Activated CD4-positive, alpha-beta T cell treated with anti-CD3 and anti-CD28 coated beads for 36 hours (primary cell): ENCODE data around the gene C10orf71. TPM values are rescaled to one million over a fixed set of nuclear protein-coding genes. Genes with fewer than 3 reads are reported as not detected.
A peak's percentile ranks its signal among the peaks of the same experiment; 100 is the strongest.

Experiments used
- ATAC-seq: fragments of 200-7000 bp; cut with Tn5 transposase; one replicate; pipeline ENCODE4 v1.10.0; 2021; ENCODE audit warnings: mild to moderate bottlenecking, moderate library complexity
- CTCF ChIA-PET: fragments of 350-600 bp; sonication (Branson Sonifier 250); formaldehyde crosslinking; loops from one replicate; lab custom pipeline; 2021; ENCODE audit warnings: antibody characterized with exemption; lab: Charles Lee
- POLR2A ChIA-PET: fragments of 350-600 bp; sonication (Branson Sonifier 250); formaldehyde crosslinking; loops from one replicate; lab custom pipeline; 2021; ENCODE audit warnings: antibody characterized with exemption, inconsistent platforms; lab: Charles Lee
- DNase-seq: peaks from one replicate; pipeline ENCODE4 v3.0.0-alpha.2; 2020
- H3K27ac Mint-ChIP-seq: one replicate; pipeline ENCODE4 v1.8.0; 2021; ENCODE audit warnings: mixed read lengths
- H3K27me3 Mint-ChIP-seq: one replicate; pipeline ENCODE4 v1.8.0; 2021; ENCODE audit warnings: mixed read lengths
- H3K36me3 Mint-ChIP-seq: one replicate; pipeline ENCODE4 v1.8.0; 2021; ENCODE audit warnings: low read depth, mixed read lengths
- H3K4me1 Mint-ChIP-seq: one replicate; pipeline ENCODE4 v1.8.0; 2021; ENCODE audit warnings: mixed read lengths
- H3K4me3 Mint-ChIP-seq: one replicate; pipeline ENCODE4 v1.8.0; 2021; ENCODE audit warnings: mild to moderate bottlenecking, moderate library complexity, mixed read lengths
- H3K9me3 Mint-ChIP-seq: one replicate; pipeline ENCODE4 v1.8.0; 2021; ENCODE audit warnings: low read depth, mixed read lengths
- intact Hi-C, 2 experiments: fragments of 100-400 bp; cut with DNase I in 1 of 2; cut with micrococcal nuclease in 1 of 2; formaldehyde crosslinking; loops; one replicate each; pipeline versions ENCODE4 v1.14.2 to v1.15.1; 2022 to 2024; cut with DNase I, micrococcal nuclease
- total RNA-seq, 2 experiments: library from RNA; stranded (reverse); gene quantifications; one replicate each; pipeline ENCODE4 v1.2.3, GENCODE V29; 2021

The C10orf71 gene
- total RNA-seq, 2 experiments from 2014 or later = not detected

DNA sequence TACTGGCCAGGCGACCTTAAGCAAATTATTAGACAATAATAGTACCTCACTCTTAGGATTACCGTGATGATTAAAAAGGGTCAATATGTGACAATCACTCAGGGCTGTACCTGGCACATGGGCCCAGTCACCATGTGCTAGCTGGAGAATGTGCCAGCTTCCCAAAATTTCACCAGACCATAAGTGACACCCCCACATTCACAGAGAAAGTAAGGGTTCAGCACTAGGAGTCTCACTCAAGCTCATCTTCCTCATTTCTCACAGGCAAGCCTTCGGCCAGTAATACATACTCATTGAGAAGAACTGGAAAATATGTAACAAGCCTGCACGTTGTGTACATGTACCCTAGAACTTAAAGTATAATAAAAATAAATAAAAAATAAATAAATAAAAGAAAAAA lies 22.4 kb upstream of the C10orf71 start:
- Mint-ChIP-seq H3K27me3 (no peaks in the 10 kb centered on the region), H3K4me1 (peaks cover 2% of the 10 kb centered on the region), H3K9me3 (no peaks in the 10 kb centered on the region), H3K36me3 (no peaks in the 10 kb centered on the region), H3K27ac (no peak overlapping the region), H3K4me3 (no peak overlapping the region)
- no peak for DNase-seq
- ATAC-seq = no peak
- intact Hi-C loops = no loop called here
- ChIA-PET CTCF (no interaction called here), POLR2A (no interaction called here)

GRCh38 chr10:49277973-49278372 lies 21.0 kb upstream of the C10orf71 start:
- Mint-ChIP-seq H3K27ac (no peak overlapping the region), H3K9me3 (no peaks in the 10 kb centered on the region), H3K4me1 (no peaks in the 10 kb centered on the region), H3K27me3 (peaks cover 3% of the 10 kb centered on the region), H3K4me3 (no peak overlapping the region), H3K36me3 (no peaks in the 10 kb centered on the region)
- POLR2A ChIA-PET = no interaction called here
- DNase-seq = no peak
- ATAC-seq = no peak
- CTCF ChIA-PET = no interaction called here
- intact Hi-C loops = no loop called here

- DNase-seq (no peak), ATAC-seq (no peak)
- Mint-ChIP-seq H3K4me1 (no peaks in the 10 kb centered on the region), H3K9me3 (no peaks in the 10 kb centered on the region), H3K36me3 (no peaks in the 10 kb centered on the region), H3K4me3 (no peak overlapping the region), H3K27me3 (peaks cover 3% of the 10 kb centered on the region), H3K27ac (no peak overlapping the region)
- ChIA-PET CTCF (no interaction called here), POLR2A (no interaction called here)
- intact Hi-C loops = no loop called here
Observed at GRCh38 chr10:49278497-49278981, 20.4 kb upstream of the C10orf71 start.

DNA sequence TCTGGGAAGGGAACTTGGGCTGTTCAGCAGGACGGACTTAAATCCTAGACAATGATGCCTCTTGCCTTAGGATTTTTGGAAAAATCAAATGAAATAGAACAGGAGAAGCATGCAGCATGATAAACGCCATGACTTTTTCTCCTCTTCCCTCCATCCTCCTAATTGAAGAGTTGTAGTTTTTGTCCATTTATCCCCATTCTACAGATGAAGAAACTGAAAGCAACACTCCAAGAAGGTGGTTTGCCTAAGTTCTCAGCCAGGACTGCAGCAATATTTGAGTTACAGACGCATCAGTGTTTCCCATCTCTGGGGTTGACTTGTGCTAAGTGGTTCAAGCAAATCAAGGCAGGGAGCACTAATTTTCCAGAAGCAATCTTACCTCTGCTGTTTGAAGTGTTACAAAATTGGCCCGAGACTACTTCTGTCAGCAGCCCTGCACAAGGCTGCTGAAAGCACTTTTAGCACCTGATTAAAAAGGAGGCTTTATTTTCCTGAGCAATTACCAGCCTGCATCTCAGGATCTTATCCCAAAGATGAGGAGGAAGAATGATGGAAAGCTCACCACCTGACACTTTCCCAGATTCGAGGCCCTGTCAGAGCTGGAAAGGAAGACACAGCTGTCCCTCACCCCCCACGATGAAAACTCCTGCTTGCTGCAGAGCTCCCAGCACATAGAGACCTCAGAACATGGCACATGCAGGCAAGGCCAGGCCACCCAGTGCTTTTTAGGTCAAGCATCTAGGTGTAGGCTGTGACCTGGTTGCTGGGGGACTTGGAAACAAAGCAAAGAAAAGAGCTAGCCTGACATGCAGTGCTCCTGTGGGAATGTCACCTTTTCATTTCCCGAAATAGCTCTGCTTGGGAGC lies 19.7 kb upstream of the C10orf71 start:
- DNase-seq (no peak), ATAC-seq (no peak)
- Mint-ChIP-seq H3K9me3 (no peaks in the 10 kb centered on the region), H3K4me1 (no peaks in the 10 kb centered on the region), H3K36me3 (no peaks in the 10 kb centered on the region), H3K4me3 (no peak overlapping the region), H3K27me3 (peaks cover 3% of the 10 kb centered on the region), H3K27ac (no peak overlapping the region)
- ChIA-PET CTCF (no interaction called here), POLR2A (no interaction called here)
- intact Hi-C loops = no loop called here

GRCh38 chr10:49280001-49280408 lies 19.0 kb upstream of the C10orf71 start:
- peak; percentile 26 for DNase-seq
- intact Hi-C loops = loop anchor here in 1 of 2 experiments (10.0 kb wide), 1 partner anchor 295 kb away; no protein-coding TSS in a partner anchor
- Mint-ChIP-seq H3K4me3 (no peak overlapping the region), H3K4me1 (no peaks in the 10 kb centered on the region), H3K36me3 (no peaks in the 10 kb centered on the region), H3K27ac (no peak overlapping the region), H3K9me3 (no peaks in the 10 kb centered on the region), H3K27me3 (peaks cover 3% of the 10 kb centered on the region)
- ATAC-seq = peak; percentile 78
- CTCF ChIA-PET = no interaction called here
- POLR2A ChIA-PET = no interaction called here

DNA sequence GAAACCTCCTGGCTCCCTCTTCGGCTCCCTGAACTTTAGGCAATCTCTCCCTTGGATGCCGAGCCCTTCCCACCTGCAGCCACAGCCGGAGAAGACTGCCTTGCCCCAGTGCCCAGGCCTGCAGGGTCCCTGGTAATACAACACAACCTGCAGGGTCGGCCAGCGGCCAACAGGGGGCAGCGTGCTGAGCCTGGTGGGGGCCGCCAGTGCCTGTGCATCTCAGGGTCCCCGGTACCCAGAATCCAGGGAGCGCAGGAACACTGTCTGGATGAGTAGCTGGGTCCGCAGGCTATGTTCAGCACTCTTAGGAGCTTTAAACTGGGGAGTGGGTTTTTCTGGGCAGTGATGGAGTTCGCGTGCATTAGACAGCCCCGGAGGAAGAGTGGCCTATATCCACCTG lies 17.5 kb upstream of the C10orf71 start:
- CTCF ChIA-PET = interaction anchor here (0.6 to 0.7 kb wide), 2 partner anchors 36 to 171 kb away, joined by 3 to 4 read pairs; no protein-coding TSS in a partner anchor
- no peaks in the 10 kb centered on the region for H3K36me3 Mint-ChIP-seq
- ATAC-seq (no peak), DNase-seq (peak; percentile 22)
- intact Hi-C loops = loop anchor here in 1 of 2 experiments (10.0 kb wide), 1 partner anchor 297 kb away; no protein-coding TSS in a partner anchor
- POLR2A ChIA-PET = no interaction called here
- no peaks in the 10 kb centered on the region for H3K4me1 Mint-ChIP-seq
- no peak overlapping the region for H3K4me3 Mint-ChIP-seq
- H3K9me3 Mint-ChIP-seq = no peaks in the 10 kb centered on the region
- no peak overlapping the region for H3K27ac Mint-ChIP-seq
- peaks cover 5% of the 10 kb centered on the region for H3K27me3 Mint-ChIP-seq

DNA sequence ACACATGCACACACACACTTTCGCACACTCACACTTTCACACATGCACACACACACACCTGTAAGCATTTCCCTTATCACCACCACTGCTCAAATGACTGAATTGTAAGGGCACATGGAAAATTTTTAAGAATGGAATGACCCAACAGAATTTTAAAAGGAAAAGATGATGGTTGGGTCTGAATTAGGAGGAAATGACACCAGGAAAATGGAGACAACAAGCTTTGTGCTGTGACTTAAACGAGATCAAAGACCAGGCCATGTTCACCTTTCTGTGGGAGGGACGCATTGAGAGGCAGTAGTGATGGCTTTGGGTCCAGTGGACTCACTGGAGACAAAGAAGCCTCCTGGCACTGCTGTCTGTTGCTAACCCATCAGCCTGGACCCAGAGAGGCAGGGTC lies 16.7 kb upstream of the C10orf71 start:
- Mint-ChIP-seq H3K36me3 (no peaks in the 10 kb centered on the region), H3K4me3 (no peak overlapping the region), H3K27ac (no peak overlapping the region), H3K27me3 (peaks cover 5% of the 10 kb centered on the region), H3K4me1 (no peaks in the 10 kb centered on the region), H3K9me3 (no peaks in the 10 kb centered on the region)
- POLR2A ChIA-PET = no interaction called here
- ATAC-seq = no peak
- DNase-seq = no peak
- intact Hi-C loops = loop anchor here in 1 of 2 experiments (10.0 kb wide), 1 partner anchor 298 kb away; no protein-coding TSS in a partner anchor
- CTCF ChIA-PET = interaction anchor here (0.9 kb wide), 1 partner anchor 9 kb away, joined by 3 read pairs; no protein-coding TSS in a partner anchor

DNA sequence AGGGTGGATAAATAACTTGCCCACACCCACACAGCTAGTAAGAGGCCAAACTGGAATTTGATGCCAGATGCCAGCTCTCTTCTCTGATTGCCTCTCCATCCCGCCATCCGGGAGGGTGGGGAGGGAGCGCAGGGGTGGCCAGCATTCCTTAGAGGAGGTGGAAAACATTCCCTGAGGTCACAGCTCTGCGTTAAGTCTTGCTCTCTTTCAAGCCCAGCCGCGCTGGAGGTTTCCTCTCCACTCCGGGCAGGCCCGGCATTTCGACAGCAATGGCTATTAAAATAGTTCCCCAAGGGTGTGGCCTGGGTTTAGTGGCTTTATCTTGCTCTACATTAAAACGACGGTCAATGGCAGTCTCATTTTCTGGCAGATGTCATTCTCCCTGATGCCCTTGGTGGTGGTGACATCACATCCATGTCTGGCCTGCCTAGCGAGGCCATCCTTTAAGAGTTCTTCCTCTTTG lies 16.1 kb upstream of the C10orf71 start:
- POLR2A ChIA-PET = no interaction called here
- ATAC-seq = no peak
- intact Hi-C loops = loop anchor here in 1 of 2 experiments (10.0 kb wide), 1 partner anchor 298 kb away; no protein-coding TSS in a partner anchor
- CTCF ChIA-PET = interaction anchor here (0.5 to 1.0 kb wide), 3 partner anchors 10 to 500 kb away, joined by 3 read pairs; no protein-coding TSS in a partner anchor
- Mint-ChIP-seq H3K4me1 (no peaks in the 10 kb centered on the region), H3K9me3 (no peaks in the 10 kb centered on the region), H3K27ac (no peak overlapping the region), H3K27me3 (peaks cover 5% of the 10 kb centered on the region), H3K4me3 (no peak overlapping the region), H3K36me3 (no peaks in the 10 kb centered on the region)
- no peak for DNase-seq

DNA sequence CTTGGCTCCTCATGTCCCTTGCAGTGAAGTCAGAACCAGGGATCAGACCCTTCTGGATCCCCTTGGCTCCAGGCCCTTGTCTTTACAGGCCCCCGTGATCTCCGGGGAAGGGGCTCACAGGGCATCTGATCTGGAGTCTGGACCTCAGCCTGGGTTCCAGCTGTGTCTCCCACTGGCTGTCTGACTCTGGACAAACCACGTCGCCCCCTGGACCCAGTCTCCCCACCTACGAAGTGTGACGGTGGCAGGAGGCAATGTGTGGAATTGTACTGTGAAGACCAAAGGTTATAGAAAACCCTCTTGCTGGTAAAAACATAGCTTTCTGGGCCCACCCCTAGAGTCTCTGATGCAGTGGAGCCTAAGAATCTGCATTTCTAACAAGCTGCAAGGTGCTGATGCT lies 15.5 kb upstream of the C10orf71 start:
- Mint-ChIP-seq H3K9me3 (no peaks in the 10 kb centered on the region), H3K27ac (no peak overlapping the region), H3K4me1 (no peaks in the 10 kb centered on the region), H3K36me3 (no peaks in the 10 kb centered on the region), H3K27me3 (peaks cover 5% of the 10 kb centered on the region), H3K4me3 (no peak overlapping the region)
- ATAC-seq (no peak), DNase-seq (no peak)
- CTCF ChIA-PET = interaction anchor here (1.0 kb wide), 1 partner anchor 13 kb away, joined by 3 read pairs; no protein-coding TSS in a partner anchor
- intact Hi-C loops = loop anchor here in 1 of 2 experiments (10.0 kb wide), 1 partner anchor 299 kb away; no protein-coding TSS in a partner anchor
- POLR2A ChIA-PET = no interaction called here

DNA sequence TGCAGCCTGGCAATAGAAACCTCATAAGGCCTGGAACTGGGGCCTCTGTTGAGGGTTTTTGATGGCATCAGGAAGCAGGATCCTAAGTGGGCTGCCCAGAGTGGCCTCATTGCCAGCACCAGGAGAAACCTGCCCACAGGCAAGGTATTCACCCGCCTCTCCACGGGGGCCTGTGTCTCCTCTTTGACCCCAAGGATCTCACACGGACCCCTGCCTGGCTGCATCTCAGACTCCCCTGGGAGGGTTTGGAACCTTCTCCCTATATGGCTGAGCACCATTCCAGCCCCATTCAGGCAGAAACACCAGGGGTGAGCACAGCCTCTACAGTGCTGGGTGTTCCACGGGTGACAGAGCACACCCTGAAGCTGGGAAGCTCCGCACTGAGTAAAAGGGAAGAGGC lies 14.6 kb upstream of the C10orf71 start:
- no peaks in the 10 kb centered on the region for H3K9me3 Mint-ChIP-seq
- H3K4me3 Mint-ChIP-seq = no peak overlapping the region
- H3K4me1 Mint-ChIP-seq = no peaks in the 10 kb centered on the region
- ATAC-seq = no peak
- DNase-seq = no peak
- POLR2A ChIA-PET = no interaction called here
- intact Hi-C loops = loop anchor here in 1 of 2 experiments (10.0 kb wide), 1 partner anchor 300 kb away; no protein-coding TSS in a partner anchor
- H3K27me3 Mint-ChIP-seq = peaks cover 5% of the 10 kb centered on the region
- H3K27ac Mint-ChIP-seq = no peak overlapping the region
- H3K36me3 Mint-ChIP-seq = no peaks in the 10 kb centered on the region
- CTCF ChIA-PET = no interaction called here

DNA sequence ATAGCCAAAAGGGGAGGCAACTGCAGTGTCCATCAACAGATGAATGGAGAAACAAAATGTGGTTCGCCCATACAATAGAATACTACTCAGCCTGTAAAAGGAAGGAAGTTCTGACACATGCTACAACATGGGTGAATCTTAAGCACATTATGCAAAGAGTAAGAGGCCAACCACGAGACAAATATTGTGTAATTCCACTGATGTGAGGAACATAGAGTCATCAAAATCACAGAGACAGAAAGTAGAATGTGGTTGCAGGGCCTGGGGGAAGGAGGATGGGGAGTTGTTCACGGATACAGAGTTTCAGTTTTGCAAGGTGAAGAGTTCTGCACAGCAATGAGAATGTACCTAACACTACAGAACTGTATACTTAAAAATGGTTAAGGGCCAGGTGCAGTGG lies 13.7 kb upstream of the C10orf71 start:
- no peaks in the 10 kb centered on the region for H3K36me3 Mint-ChIP-seq
- H3K4me3 Mint-ChIP-seq = no peak overlapping the region
- no peak overlapping the region for H3K27ac Mint-ChIP-seq
- no peaks in the 10 kb centered on the region for H3K9me3 Mint-ChIP-seq
- ATAC-seq (peak; percentile 64), DNase-seq (no peak)
- CTCF ChIA-PET = no interaction called here
- peaks cover 5% of the 10 kb centered on the region for H3K27me3 Mint-ChIP-seq
- intact Hi-C loops = loop anchor here in 1 of 2 experiments (10.0 kb wide), 1 partner anchor 300 kb away; no protein-coding TSS in a partner anchor
- POLR2A ChIA-PET = no interaction called here
- no peaks in the 10 kb centered on the region for H3K4me1 Mint-ChIP-seq
